Subcutaneous adipose tissue (tissue), 4 donors: ENCODE measurements around the gene DLK1. TPM values are rescaled to one million over a fixed set of nuclear protein-coding genes. Genes with fewer than 3 reads are reported as not detected.

Source experiments
- CTCF ChIP-seq: fragments of 450-650 bp; IDR thresholded peaks from one replicate; pipeline ENCODE4 v1.5.1; 2016; ENCODE audit warnings: low read depth, mild to moderate bottlenecking, control low read depth, antibody characterized with exemption, moderate library complexity
- total RNA-seq, 4 donors: library from RNA; depleted of rRNA; stranded (reverse); fragments of >200 nt; gene quantifications; one replicate each; pipeline ENCODE4 v1.1.0, GENCODE V29; 2016

The DLK1 gene
- total RNA-seq, 4 donors from 2014 or later: not detected

- no peak for TF ChIP-seq CTCF
Measured at GRCh38 chr14:100681111-100681510, 45.6 kb upstream of the DLK1 start.

GRCh38 chr14:100682749-100683148, 43.9 kb upstream of the DLK1 start:
- TF ChIP-seq CTCF: no peak

GRCh38 chr14:100683578-100683977, 43.1 kb upstream of the DLK1 start:
- no peak for TF ChIP-seq CTCF

GRCh38 chr14:100684154-100684553, 42.5 kb upstream of the DLK1 start:
- no peak for TF ChIP-seq CTCF

- TF ChIP-seq CTCF: no peak
Measured at GRCh38 chr14:100684961-100685360, 41.7 kb upstream of the DLK1 start.

- TF ChIP-seq CTCF: no peak
Measured at GRCh38 chr14:100686858-100687257, 39.8 kb upstream of the DLK1 start.

GRCh38 chr14:100687386-100687785, 39.3 kb upstream of the DLK1 start:
- TF ChIP-seq CTCF: no peak
